Stimulated activated CD4-positive, alpha-beta T cell treated with anti-CD3 and anti-CD28 coated beads, Interleukin-15, amount 100 ng/mL, for 48 hours (primary cell): ENCODE results near the gene STAC2.
A peak's percentile ranks its signal among the peaks of the same experiment; 100 is the strongest.
"Not testable (repeated sequence)": the region's sequence is repeated elsewhere in the genome, so short reads cannot be mapped to it uniquely, and the experiment has no call there.

Source experiments
- DNase-seq, 2 donors: peaks; one replicate each; pipeline ENCODE4 v3.0.0-alpha.2; 2020; ENCODE audit warnings: low read depth in 2 of 2

The STAC2 gene

GRCh38 chr17:39187152-39187830, 38.5 kb downstream of the STAC2 start:
- DNase-seq: no peak

- DNase-seq: no peak
Measured at GRCh38 chr17:39186481-39187002, 39.2 kb downstream of the STAC2 start.

- no peak for DNase-seq
Measured at GRCh38 chr17:39183720-39184119, 42.0 kb downstream of the STAC2 start.

GRCh38 chr17:39183045-39183444, 42.7 kb downstream of the STAC2 start:
- no peak for DNase-seq

GRCh38 chr17:39181303-39181702, 44.4 kb downstream of the STAC2 start:
- DNase-seq: no peak

GRCh38 chr17:39178536-39178935, 47.2 kb downstream of the STAC2 start:
- DNase-seq: no peak

GRCh38 chr17:39177256-39177655, 48.5 kb downstream of the STAC2 start:
- DNase-seq: no peak

GRCh38 chr17:39175695-39176093, 50.1 kb downstream of the STAC2 start:
- DNase-seq: no peak

- peak; percentile 60 to 63 for DNase-seq
Measured at GRCh38 chr17:39174920-39175694, 50.6 kb downstream of the STAC2 start.

GRCh38 chr17:39173526-39174274, 52.0 kb downstream of the STAC2 start:
- DNase-seq: no peak

- no peak for DNase-seq
Measured at GRCh38 chr17:39173080-39173479, 52.7 kb downstream of the STAC2 start.

- DNase-seq: no peak
Measured at GRCh38 chr17:39171933-39172332, 53.8 kb downstream of the STAC2 start.

- DNase-seq: no peak
Measured at GRCh38 chr17:39170558-39170957, 55.2 kb downstream of the STAC2 start.

- DNase-seq: no peak
Measured at GRCh38 chr17:39170109-39170508, 55.6 kb downstream of the STAC2 start.

GRCh38 chr17:39169518-39169917, 56.2 kb downstream of the STAC2 start:
- DNase-seq: no peak

GRCh38 chr17:39169101-39169500, 56.6 kb downstream of the STAC2 start:
- no peak for DNase-seq

GRCh38 chr17:39168503-39168902, 57.2 kb downstream of the STAC2 start:
- not testable (repeated sequence) for DNase-seq

- DNase-seq: no peak
Measured at GRCh38 chr17:39167476-39167875, 58.3 kb downstream of the STAC2 start.

- DNase-seq: no peak
Measured at GRCh38 chr17:39166437-39167335, 59.1 kb downstream of the STAC2 start.

GRCh38 chr17:39165841-39166349, 59.9 kb downstream of the STAC2 start, which contains the start of gene ARL5C:
TSS of gene ARL5C (minus strand) at chr17:39166161. CDS start at chr17:39165760, 401 bp downstream.
- DNase-seq: no peak
